GM12878 (cell line): ENCODE data around the gene PRKAR2B. TPM values are rescaled to one million over a fixed set of nuclear protein-coding genes. Genes with fewer than 3 reads are reported as not detected.

Experiments used
- ATAC-seq: fragments of 200-7000 bp; cut with Tn5 transposase; 3 replicates; pipeline ENCODE4 v1.9.1; 2020; ENCODE audit warnings: mild to moderate bottlenecking, moderate library complexity
- BruUV-seq: library from RNA; stranded (reverse); fragments of 400-500 nt; replicated peaks from 2 replicates; lab custom pipeline; 2021; lab: Mats Ljungman, UMichigan
- CTCF ChIA-PET: fragments of 300-600 bp; sonication (Branson Sonifier 250); formaldehyde crosslinking; extraction: SDS; loops from one replicate; lab custom pipeline; 2021; ENCODE audit warnings: inconsistent platforms; lab: Yijun Ruan, JAX
- POLR2A ChIA-PET: fragments of 350-600 bp; formaldehyde crosslinking; extraction: SDS; loops from one replicate; lab custom pipeline; 2021; ENCODE audit warnings: inconsistent platforms; lab: Charles Lee
- RAD21 ChIA-PET: fragments of 300-600 bp; sonication (Branson Sonifier 250); formaldehyde crosslinking; loops from one replicate; lab custom pipeline; 2023; ENCODE audit warnings: antibody characterized with exemption; ENCODE audit not compliant: unreplicated experiment; lab: Charles Lee
- SMC1A ChIA-PET: fragments of 300-600 bp; sonication (Branson Sonifier 250); formaldehyde crosslinking; loops from one replicate; lab custom pipeline; 2023; ENCODE audit not compliant: unreplicated experiment, uncharacterized antibody; lab: Charles Lee
- DNase-seq: peaks from one replicate; pipeline ENCODE4 v3.0.0-alpha.2; 2011; ENCODE audit warnings: low read depth, low spot score
- FAIRE-seq: peaks from 3 replicates; lab custom pipeline; 2011; peaks lifted over from hg19 to GRCh38; lab: Jason Lieb, UNC
- H2AFZ ChIP-seq: 2 replicates; pipeline ENCODE4 v1.6.0; 2011; ENCODE audit warnings: low read depth, low read length, control low read depth; ENCODE audit not compliant: control insufficient read depth
- H3K27ac ChIP-seq: 2 replicates; pipeline ENCODE4 v1.5.1; 2011; ENCODE audit warnings: control low read depth; ENCODE audit not compliant: control insufficient read depth, insufficient read depth
- H3K27me3 ChIP-seq, 2 experiments: replicated peaks in 1 of 2; 2 replicates each; pipeline versions ENCODE4 v1.6.0 to v1.6.1; 2011; ENCODE audit warnings: low read length in 1 of 2; ENCODE audit not compliant: control insufficient read depth in 2 of 2, insufficient read depth in 2 of 2
- H3K36me3 ChIP-seq, 2 experiments: 2 replicates each; pipeline ENCODE4 v1.5.1; 2011; ENCODE audit warnings: low read length in 1 of 2; ENCODE audit not compliant: control insufficient read depth in 2 of 2, insufficient read depth in 2 of 2
- H3K4me1 ChIP-seq: 2 replicates; pipeline ENCODE4 v1.6.1; 2011; ENCODE audit warnings: mild to moderate bottlenecking, low read length, moderate library complexity, mixed read lengths; ENCODE audit not compliant: control insufficient read depth, insufficient read depth
- H3K4me2 ChIP-seq: 2 replicates; pipeline ENCODE4 v1.6.0; 2011; ENCODE audit warnings: control low read depth; ENCODE audit not compliant: control insufficient read depth, insufficient read depth
- H3K4me3 ChIP-seq: fragments of 200-600 bp; sonication (generic); 2 replicates; pipeline ENCODE4 v1.5.1; 2016
- H3K79me2 ChIP-seq: 2 replicates; pipeline ENCODE4 v1.6.0; 2011; ENCODE audit warnings: low read length; ENCODE audit not compliant: control insufficient read depth, insufficient read depth
- H3K9ac ChIP-seq: 2 replicates; pipeline ENCODE4 v1.8.0; 2011; ENCODE audit warnings: low read length, control low read depth, mixed read lengths; ENCODE audit not compliant: control insufficient read depth, insufficient read depth
- H3K9me3 ChIP-seq: replicated peaks from 3 replicates; pipeline ENCODE4 v1.5.1; 2011; ENCODE audit warnings: mild to moderate bottlenecking, low read length; ENCODE audit not compliant: control insufficient read depth, insufficient read depth
- H4K20me1 ChIP-seq: 2 replicates; pipeline ENCODE4 v1.6.0; 2011; ENCODE audit not compliant: control insufficient read depth, insufficient read depth
- ESRRA ChIP-seq: IDR thresholded peaks from 2 replicates; pipeline ENCODE4 v1.6.1; 2012; ENCODE audit warnings: mild to moderate bottlenecking, low read length, improper control_type of control experiment
- NFXL1 ChIP-seq: fragments of 450-650 bp; IDR thresholded peaks from 2 replicates; pipeline ENCODE4 v1.6.1; 2017; ENCODE audit warnings: antibody characterized with exemption, mild to moderate bottlenecking, borderline replicate concordance
- RAD21 ChIP-seq: IDR thresholded peaks from 2 replicates; pipeline ENCODE4 v1.6.1; 2011; ENCODE audit warnings: mild to moderate bottlenecking, low read depth, low read length, moderate library complexity; ENCODE audit not compliant: insufficient read depth
- SREBF2 ChIP-seq: IDR thresholded peaks from 2 replicates; pipeline ENCODE4 v1.6.1; 2012; ENCODE audit warnings: mild to moderate bottlenecking, low read length
- WGBS: methylation state at CpG from one replicate; pipeline ENCODE4 v1.1.6; 2016; ENCODE audit warnings: low lambda C conversion rate; ENCODE audit not compliant: insufficient replicate concordance, insufficient coverage; ENCODE audit errors: missing lambda C conversion rate; 5-methylcytosine and 5-hydroxymethylcytosine counted together
- in situ Hi-C: fragments of 300-500 bp; cut with MboI; formaldehyde crosslinking; loops from 9 replicates; pipeline ENCODE4 v1.14.3; 2018; ENCODE audit warnings: mixed read lengths
- intact Hi-C: fragments of 100-400 bp; cut with micrococcal nuclease; formaldehyde crosslinking; loops from one replicate; pipeline ENCODE4 v1.14.2; 2022; ENCODE audit not compliant: unreplicated experiment
- polyA plus RNA-seq, 11 experiments: library from polyadenylated mRNA; depleted of rRNA in 4 of 11; unstranded in 6 of 11; stranded (reverse) in 5 of 11; fragments of >200 nt; fragmentation: Nextera tagmentation in 4 of 11; fragmentation: Illumina TruSeq in 1 of 11; extraction: Ambion mirVana in 4 of 11; extraction: Trizol in 1 of 11; gene quantifications; 1 replicate in 1 of 11; 2 replicates in 10 of 11; pipeline versions ENCODE4 v1.2.1 to v1.2.3, GENCODE V29; 2011 to 2016; ENCODE audit warnings: inconsistent platforms in 2 of 11, missing spikeins in 2 of 11, low read depth in 1 of 11
- total RNA-seq, 4 experiments: library from RNA; depleted of rRNA in 3 of 4; stranded (reverse); fragments of >200 nt in 3 of 4; fragmentation: Illumina TruSeq in 1 of 4; extraction: Trizol in 1 of 4; gene quantifications; 2 replicates each; pipeline versions ENCODE4 v1.2.1 to v1.2.3, GENCODE V29; 2013 to 2021
- TF ChIP-seq, protein P1 (sequence below): fragments of 450-650 bp; IDR thresholded peaks from 2 replicates; pipeline ENCODE4 v1.6.1; 2016; ENCODE audit warnings: mild to moderate bottlenecking
- TF ChIP-seq, protein P2 (sequence below): fragments of 450-650 bp; IDR thresholded peaks from 2 replicates; pipeline ENCODE4 v1.6.1; 2017; ENCODE audit warnings: antibody characterized with exemption, mild to moderate bottlenecking, moderate library complexity
- TF ChIP-seq, protein P3 (sequence below): fragments of 450-650 bp; IDR thresholded peaks from 2 replicates; pipeline ENCODE4 v1.6.1; 2014; ENCODE audit warnings: mild to moderate bottlenecking
- TF ChIP-seq, protein P4 (sequence below): fragments of 450-650 bp; IDR thresholded peaks from 2 replicates; pipeline ENCODE4 v1.6.1; 2018; ENCODE audit warnings: borderline replicate concordance, mild to moderate bottlenecking; ENCODE audit not compliant: partially characterized antibody
- TF ChIP-seq, protein P5 (sequence below): IDR thresholded peaks from 2 replicates; pipeline ENCODE4 v1.6.1; 2011; ENCODE audit warnings: borderline replicate concordance, low read depth, mild to moderate bottlenecking, moderate library complexity, low read length; ENCODE audit not compliant: insufficient read depth, poor library complexity, severe bottlenecking

PRKAR2B gene
- total and polyA plus RNA-seq, 10 of the 15 experiments (the other 5 are each of a cell fraction or from before 2014, with no cell fraction given): 0.01 to 0.18 (median 0.04) TPM; not detected in 4

DNA sequence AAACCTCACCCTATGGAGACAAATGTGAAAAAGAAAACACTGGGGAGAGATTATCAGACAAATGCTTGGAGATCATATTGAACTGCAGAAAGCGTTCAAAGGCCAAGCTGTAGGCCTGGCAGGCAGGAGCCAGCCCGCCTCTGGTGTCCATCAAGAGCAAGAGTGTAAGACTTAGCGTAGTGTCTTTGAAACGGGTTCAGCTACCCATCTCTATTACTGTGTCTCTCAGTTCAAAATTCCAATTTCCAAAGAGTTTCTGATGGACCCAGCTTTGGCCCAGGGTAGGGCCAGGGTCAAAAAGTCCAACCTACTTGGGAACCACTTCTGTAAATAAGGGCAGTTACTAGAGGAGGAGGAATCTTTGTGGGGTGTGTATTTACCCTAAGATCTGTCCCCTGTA, 78.9 kb downstream of the PRKAR2B start (continued):
- TF ChIP-seq, protein P1, sequence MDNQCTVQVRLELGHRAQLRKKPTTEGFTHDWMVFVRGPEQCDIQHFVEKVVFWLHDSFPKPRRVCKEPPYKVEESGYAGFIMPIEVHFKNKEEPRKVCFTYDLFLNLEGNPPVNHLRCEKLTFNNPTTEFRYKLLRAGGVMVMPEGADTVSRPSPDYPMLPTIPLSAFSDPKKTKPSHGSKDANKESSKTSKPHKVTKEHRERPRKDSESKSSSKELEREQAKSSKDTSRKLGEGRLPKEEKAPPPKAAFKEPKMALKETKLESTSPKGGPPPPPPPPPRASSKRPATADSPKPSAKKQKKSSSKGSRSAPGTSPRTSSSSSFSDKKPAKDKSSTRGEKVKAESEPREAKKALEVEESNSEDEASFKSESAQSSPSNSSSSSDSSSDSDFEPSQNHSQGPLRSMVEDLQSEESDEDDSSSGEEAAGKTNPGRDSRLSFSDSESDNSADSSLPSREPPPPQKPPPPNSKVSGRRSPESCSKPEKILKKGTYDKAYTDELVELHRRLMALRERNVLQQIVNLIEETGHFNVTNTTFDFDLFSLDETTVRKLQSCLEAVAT: no peak
- TF ChIP-seq SREBF2: no peak

DNA sequence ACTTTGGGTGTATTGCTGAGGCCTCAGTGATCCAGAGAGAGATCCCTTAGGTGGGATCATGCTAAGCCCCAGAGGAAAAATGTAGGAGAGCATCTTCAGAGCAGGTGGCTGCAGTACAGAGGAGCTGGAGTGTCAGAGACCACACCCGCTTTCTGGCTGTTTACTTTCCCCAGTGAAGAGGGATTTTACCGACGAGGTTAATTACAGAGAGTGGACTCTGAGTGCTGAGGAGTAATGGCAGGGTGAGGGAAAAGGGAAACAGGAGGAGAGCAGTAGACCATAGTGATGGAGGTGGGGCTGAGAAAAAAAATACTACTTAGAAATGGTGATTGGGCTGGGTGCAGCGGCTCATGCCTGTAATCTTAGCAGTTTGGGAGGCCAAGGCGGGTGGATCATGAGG, 81.0 kb downstream of the PRKAR2B start:
- H3K36me3 ChIP-seq: no peaks in the 10 kb centered on the region
- ChIA-PET RAD21 (no interaction called here), POLR2A (interaction anchor here (1.0 kb wide), 1 partner anchor 46 kb away, joined by 7 read pairs; no protein-coding TSS in a partner anchor), CTCF (interaction anchor here (1.5 kb wide), 1 partner anchor 22 kb away, joined by 12 read pairs; no protein-coding TSS in a partner anchor), SMC1A (interaction anchor here (0.9 to 1.1 kb wide), 2 partner anchors 8 to 338 kb away, joined by 3 to 4 read pairs; no protein-coding TSS in a partner anchor)
- ATAC-seq: no peak
- DNase-seq: no peak
- no peak for FAIRE-seq
- peaks cover 10% of the 10 kb centered on the region for H3K4me1 ChIP-seq
- H2AFZ ChIP-seq: no peak overlapping the region
- H3K27ac ChIP-seq: no peak overlapping the region
- H3K9ac ChIP-seq: no peak overlapping the region
- H3K4me2 ChIP-seq: peak overlapping the region; percentile 58; the same call in 1 of the 2 replicates
- H3K9me3 ChIP-seq: no peaks in the 10 kb centered on the region
- WGBS: 66% methylated on average over 5 of the region's 5 CpGs
- intact Hi-C loops: no loop called here
- in situ Hi-C loops: no loop called here
- no peaks in the 10 kb centered on the region for H3K27me3 ChIP-seq
- no peaks in the 10 kb centered on the region for H3K79me2 ChIP-seq
- no peak overlapping the region for H3K4me3 ChIP-seq
- BruUV-seq: no TSS peak
- no peaks in the 10 kb centered on the region for H4K20me1 ChIP-seq
- TF ChIP-seq, protein P2, sequence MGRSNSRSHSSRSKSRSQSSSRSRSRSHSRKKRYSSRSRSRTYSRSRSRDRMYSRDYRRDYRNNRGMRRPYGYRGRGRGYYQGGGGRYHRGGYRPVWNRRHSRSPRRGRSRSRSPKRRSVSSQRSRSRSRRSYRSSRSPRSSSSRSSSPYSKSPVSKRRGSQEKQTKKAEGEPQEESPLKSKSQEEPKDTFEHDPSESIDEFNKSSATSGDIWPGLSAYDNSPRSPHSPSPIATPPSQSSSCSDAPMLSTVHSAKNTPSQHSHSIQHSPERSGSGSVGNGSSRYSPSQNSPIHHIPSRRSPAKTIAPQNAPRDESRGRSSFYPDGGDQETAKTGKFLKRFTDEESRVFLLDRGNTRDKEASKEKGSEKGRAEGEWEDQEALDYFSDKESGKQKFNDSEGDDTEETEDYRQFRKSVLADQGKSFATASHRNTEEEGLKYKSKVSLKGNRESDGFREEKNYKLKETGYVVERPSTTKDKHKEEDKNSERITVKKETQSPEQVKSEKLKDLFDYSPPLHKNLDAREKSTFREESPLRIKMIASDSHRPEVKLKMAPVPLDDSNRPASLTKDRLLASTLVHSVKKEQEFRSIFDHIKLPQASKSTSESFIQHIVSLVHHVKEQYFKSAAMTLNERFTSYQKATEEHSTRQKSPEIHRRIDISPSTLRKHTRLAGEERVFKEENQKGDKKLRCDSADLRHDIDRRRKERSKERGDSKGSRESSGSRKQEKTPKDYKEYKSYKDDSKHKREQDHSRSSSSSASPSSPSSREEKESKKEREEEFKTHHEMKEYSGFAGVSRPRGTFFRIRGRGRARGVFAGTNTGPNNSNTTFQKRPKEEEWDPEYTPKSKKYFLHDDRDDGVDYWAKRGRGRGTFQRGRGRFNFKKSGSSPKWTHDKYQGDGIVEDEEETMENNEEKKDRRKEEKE: no peak
- TF ChIP-seq ESRRA: no peak
- TF ChIP-seq, protein P3, sequence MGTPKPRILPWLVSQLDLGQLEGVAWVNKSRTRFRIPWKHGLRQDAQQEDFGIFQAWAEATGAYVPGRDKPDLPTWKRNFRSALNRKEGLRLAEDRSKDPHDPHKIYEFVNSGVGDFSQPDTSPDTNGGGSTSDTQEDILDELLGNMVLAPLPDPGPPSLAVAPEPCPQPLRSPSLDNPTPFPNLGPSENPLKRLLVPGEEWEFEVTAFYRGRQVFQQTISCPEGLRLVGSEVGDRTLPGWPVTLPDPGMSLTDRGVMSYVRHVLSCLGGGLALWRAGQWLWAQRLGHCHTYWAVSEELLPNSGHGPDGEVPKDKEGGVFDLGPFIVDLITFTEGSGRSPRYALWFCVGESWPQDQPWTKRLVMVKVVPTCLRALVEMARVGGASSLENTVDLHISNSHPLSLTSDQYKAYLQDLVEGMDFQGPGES: no peak
- no peak for TF ChIP-seq NFXL1
- TF ChIP-seq, protein P4, sequence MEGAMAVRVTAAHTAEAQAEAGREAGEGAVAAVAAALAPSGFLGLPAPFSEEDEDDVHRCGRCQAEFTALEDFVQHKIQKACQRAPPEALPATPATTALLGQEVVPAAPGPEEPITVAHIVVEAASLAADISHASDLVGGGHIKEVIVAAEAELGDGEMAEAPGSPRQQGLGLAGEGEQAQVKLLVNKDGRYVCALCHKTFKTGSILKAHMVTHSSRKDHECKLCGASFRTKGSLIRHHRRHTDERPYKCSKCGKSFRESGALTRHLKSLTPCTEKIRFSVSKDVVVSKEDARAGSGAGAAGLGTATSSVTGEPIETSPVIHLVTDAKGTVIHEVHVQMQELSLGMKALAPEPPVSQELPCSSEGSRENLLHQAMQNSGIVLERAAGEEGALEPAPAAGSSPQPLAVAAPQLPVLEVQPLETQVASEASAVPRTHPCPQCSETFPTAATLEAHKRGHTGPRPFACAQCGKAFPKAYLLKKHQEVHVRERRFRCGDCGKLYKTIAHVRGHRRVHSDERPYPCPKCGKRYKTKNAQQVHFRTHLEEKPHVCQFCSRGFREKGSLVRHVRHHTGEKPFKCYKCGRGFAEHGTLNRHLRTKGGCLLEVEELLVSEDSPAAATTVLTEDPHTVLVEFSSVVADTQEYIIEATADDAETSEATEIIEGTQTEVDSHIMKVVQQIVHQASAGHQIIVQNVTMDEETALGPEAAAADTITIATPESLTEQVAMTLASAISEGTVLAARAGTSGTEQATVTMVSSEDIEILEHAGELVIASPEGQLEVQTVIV: no peak
- TF ChIP-seq, protein P5, sequence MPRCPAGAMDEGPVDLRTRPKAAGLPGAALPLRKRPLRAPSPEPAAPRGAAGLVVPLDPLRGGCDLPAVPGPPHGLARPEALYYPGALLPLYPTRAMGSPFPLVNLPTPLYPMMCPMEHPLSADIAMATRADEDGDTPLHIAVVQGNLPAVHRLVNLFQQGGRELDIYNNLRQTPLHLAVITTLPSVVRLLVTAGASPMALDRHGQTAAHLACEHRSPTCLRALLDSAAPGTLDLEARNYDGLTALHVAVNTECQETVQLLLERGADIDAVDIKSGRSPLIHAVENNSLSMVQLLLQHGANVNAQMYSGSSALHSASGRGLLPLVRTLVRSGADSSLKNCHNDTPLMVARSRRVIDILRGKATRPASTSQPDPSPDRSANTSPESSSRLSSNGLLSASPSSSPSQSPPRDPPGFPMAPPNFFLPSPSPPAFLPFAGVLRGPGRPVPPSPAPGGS: no peak
- no peak for TF ChIP-seq RAD21
